ENCODE data around the gene PLD5.

PLD5 gene

DNA sequence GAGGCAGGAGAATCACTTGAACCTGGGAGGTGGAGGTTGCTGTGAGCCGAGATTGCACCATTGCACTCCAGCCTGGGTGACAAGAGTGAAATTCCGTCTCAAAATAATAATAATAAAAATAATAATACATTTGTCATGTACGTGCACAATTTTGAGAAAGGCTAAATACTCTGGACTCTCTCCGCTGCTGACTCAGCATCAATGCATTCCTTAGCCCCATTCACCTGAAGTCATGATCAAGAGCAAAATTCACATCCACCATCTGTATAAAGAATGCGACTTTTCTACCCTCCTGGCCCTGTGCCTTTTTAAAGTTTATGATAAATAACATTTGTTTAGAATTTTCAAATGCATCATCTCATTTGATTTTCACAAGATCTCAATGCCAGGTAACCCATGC lies 490.1 kb downstream of the PLD5 start:
- no peak for DNase-seq

DNA sequence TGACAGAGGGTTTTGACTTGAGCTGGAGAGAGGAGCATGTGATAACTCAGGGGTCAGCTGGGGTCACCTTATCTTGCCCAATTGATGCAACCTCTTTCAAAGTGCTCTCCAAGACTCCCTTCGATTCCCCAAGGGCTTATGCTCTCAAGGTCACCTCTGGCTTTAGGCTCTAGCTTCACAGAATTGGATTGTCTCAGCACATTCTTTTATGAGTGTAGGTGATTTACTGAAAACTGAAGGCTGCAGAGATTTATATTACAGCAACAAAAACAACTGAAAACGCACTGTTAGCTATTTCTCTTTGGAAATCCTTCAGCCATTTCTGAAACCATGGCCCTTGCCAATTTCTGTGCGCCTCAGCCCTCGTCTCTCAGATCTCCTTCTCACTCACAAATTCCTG lies 491.1 kb downstream of the PLD5 start:
- DNase-seq = no peak
